ENCODE measurements around the gene RBMS1. TPM values are rescaled to one million over a fixed set of nuclear protein-coding genes. Genes with fewer than 3 reads are reported as not detected.

Gene RBMS1
- total and polyA plus RNA-seq, 2 of the 4 experiments (the other 2 are of a cell fraction) = 43.5 to 64.9 TPM

DNA sequence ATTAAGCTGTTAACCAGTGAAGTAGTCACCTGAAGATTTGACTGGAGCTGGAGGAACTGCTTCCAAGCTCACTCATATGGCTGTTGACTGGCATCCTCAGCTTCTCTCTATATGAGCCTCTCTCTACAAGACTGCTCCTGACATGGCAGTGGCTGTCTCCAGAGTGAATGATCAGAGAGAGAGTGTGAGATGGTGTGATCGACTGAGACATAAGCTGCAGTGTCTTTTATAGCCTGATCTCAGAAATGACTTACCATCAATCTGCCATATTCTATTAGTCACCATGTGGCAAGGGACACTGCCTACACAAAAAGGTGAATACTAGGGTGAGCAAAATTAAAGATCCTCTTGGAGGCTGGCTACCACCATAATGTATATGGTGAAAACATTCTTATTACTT lies 7.8 kb upstream of the RBMS1 start:
- no peak overlapping the region for H3K56ac ChIP-seq (ENCODE audit: extremely low read depth, insufficient read depth, low read length)
- H4K5ac ChIP-seq (ENCODE audit: low read depth, low read length) = no peak overlapping the region
- in situ Hi-C loops (cut with MboI; ENCODE audit: low sequenced_read_pairs) = no loop called here
- H3K27ac ChIP-seq (ENCODE audit: insufficient read depth, low read length) = no peak overlapping the region
- H3K79me1 ChIP-seq (ENCODE audit: low read depth in 1 of 2, low read length in 2 of 2) = no peaks in the 10 kb centered on the region
- TF ChIP-seq MAFK (IDR thresholded peaks at IDR 0.05; ENCODE audit: low read depth, low read length) (no peak), POLR2A (IDR thresholded peaks at IDR 0.05; ENCODE audit: low read depth, low read length) (no peak), NFE2L2 (IDR thresholded peaks at IDR 0.05; ENCODE audit: low read depth, low read length) (no peak), CHD1 (IDR thresholded peaks at IDR 0.05; ENCODE audit: low read depth, low read length) (no peak)
- TF ChIP-seq, protein P1, sequence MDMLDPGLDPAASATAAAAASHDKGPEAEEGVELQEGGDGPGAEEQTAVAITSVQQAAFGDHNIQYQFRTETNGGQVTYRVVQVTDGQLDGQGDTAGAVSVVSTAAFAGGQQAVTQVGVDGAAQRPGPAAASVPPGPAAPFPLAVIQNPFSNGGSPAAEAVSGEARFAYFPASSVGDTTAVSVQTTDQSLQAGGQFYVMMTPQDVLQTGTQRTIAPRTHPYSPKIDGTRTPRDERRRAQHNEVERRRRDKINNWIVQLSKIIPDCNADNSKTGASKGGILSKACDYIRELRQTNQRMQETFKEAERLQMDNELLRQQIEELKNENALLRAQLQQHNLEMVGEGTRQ (IDR thresholded peaks at IDR 0.05; ENCODE audit: low read depth, low read length) = no peak
- no CpG with 5 or more reads among the region's 1 CpG for WGBS, 2 experiments (ENCODE audit: extremely low coverage in 2 of 2, insufficient read length in 1 of 2)
- no peak overlapping the region for H4K91ac ChIP-seq (ENCODE audit: insufficient read depth, low read depth, low read length)
- DNase-seq (no peak), ATAC-seq (ENCODE audit: low read depth) (no peak)
- no TSS peak for BruUV-seq (replicated peaks)
- H3K9me3 ChIP-seq (ENCODE audit: control insufficient read depth, insufficient read depth, low read length) = no peaks in the 10 kb centered on the region
- no peaks in the 10 kb centered on the region for H3K9me1 ChIP-seq (ENCODE audit: insufficient read depth, low read length)
- intact Hi-C loops (cut with micrococcal nuclease) = no loop called here
- no peak overlapping the region for H3K4me2 ChIP-seq (ENCODE audit: low read depth, low read length)
- 0 out of 2 replicates have a peak, but pooled peaks cover 1% of the 10 kb centered on the region for H3K4me1 ChIP-seq (ENCODE audit: control insufficient read depth, insufficient read depth, low read length)
- no peak overlapping the region for H2BK5ac ChIP-seq (ENCODE audit: low read depth, low read length, poor library complexity, severe bottlenecking)
- H2AFZ ChIP-seq (replicated peaks; ENCODE audit: low read length, poor library complexity) = no peak overlapping the region
- H2BK120ac ChIP-seq (ENCODE audit: low read depth, low read length) = no peak overlapping the region
- no peak overlapping the region for H4K8ac ChIP-seq (ENCODE audit: low read depth in 2 of 2, low read length in 2 of 2)
- H2BK20ac ChIP-seq (ENCODE audit: low read depth, low read length) = no peak overlapping the region
- no peak overlapping the region for H2AK9ac ChIP-seq (replicated peaks; ENCODE audit: low read depth, low read length, poor library complexity)
- no peaks in the 10 kb centered on the region for H3K36me3 ChIP-seq (ENCODE audit: control insufficient read depth, insufficient read depth, low read length)
- no peak overlapping the region for H2BK15ac ChIP-seq (ENCODE audit: low read depth, low read length)
- no peaks in the 10 kb centered on the region for H4K20me1 ChIP-seq (ENCODE audit: insufficient read depth, low read length)
- POLR2A ChIA-PET (ENCODE audit: unreplicated experiment) = no interaction called here
- no peak overlapping the region for H3K14ac ChIP-seq (replicated peaks; ENCODE audit: low read depth, low read length)
- no peak overlapping the region for H3K4ac ChIP-seq (ENCODE audit: low read depth, low read length)
- no peak overlapping the region for H2AK5ac ChIP-seq (ENCODE audit: low read depth, low read length)
- no peak overlapping the region for H3K18ac ChIP-seq (ENCODE audit: low read depth, low read length)
- dilution Hi-C loops (cut with HindIII; ENCODE audit: low sequenced_read_pairs, unreplicated experiment) = no loop called here
- no peak overlapping the region for H3K4me3 ChIP-seq (ENCODE audit: insufficient read depth, low read depth, low read length)
- H3K23ac ChIP-seq (ENCODE audit: low read depth, low read length) = no peak overlapping the region
- H3K27me3 ChIP-seq (ENCODE audit: control insufficient read depth, insufficient read depth, low read length) = no peaks in the 10 kb centered on the region
- CTCF ChIA-PET = no interaction called here
- H3K9ac ChIP-seq (ENCODE audit: low read depth, low read length) = no peak overlapping the region

All from IMR-90 (cell line).